ENCODE results near the gene TAS2R41. TPM values are rescaled to one million over a fixed set of nuclear protein-coding genes. Genes with fewer than 3 reads are reported as not detected.
"Not testable (repeated sequence)": the region's sequence is repeated elsewhere in the genome, so short reads cannot be mapped to it uniquely, and the experiment has no call there.

TAS2R41 gene
- total RNA-seq, 6 donors from 2014 or later = 0.46 to 0.54 TPM; not detected in 4

GRCh38 chr7:143519411-143520131 is 41.9 kb downstream of the TAS2R41 start:
- H3K4me1 ChIP-seq = no peaks in the 10 kb centered on the region
- no peak for DNase-seq
- 62 to 72% methylated on average over 7 of the region's 7 CpGs for WGBS, 2 donors

GRCh38 chr7:143522309-143522916 is 44.7 kb downstream of the TAS2R41 start:
- not testable (repeated sequence) for H3K4me3 ChIP-seq, H3K4me1 ChIP-seq, H3K36me3 ChIP-seq, DNase-seq, H3K27ac ChIP-seq, H3K9me3 ChIP-seq, H3K27me3 ChIP-seq
- no CpG with 5 or more reads among the region's 9 CpGs for WGBS, 2 donors
- peak in 1 of 2 donors; percentile 92 for ATAC-seq (ENCODE audit: low FRiP score in 2 of 2)

More at GRCh38 chr7:143519411-143520131, 41.9 kb downstream of the TAS2R41 start:
- Histone ChIP-seq H3K4me3 (no peak overlapping the region), H3K27me3 (no peaks in the 10 kb centered on the region), H3K27ac (no peak overlapping the region), H3K36me3 (no peaks in the 10 kb centered on the region), H3K9me3 (no peaks in the 10 kb centered on the region)
- no peak for TF ChIP-seq CTCF (IDR thresholded peaks at IDR 0.05)
- peak; percentile 40 to 48 for ATAC-seq (ENCODE audit: low FRiP score in 2 of 2)

Other genes starting within 250 kb of the TAS2R41 start
- gene GSTK1, start 214.4 kb upstream of the TAS2R41 start, total RNA-seq = 100 to 1,000 TPM; 140 to 194 (median 158) TPM
- 10 to 100 TPM; 13.6 to 52.7 (median 33.0) TPM for gene TMEM139, start 192.9 kb upstream of the TAS2R41 start, total RNA-seq
- gene CASP2, start 189.5 kb upstream of the TAS2R41 start, total RNA-seq = 10 to 100 TPM in 5 of 6 donors, 1 to 10 TPM in 1; 9.1 to 34.8 (median 24.3) TPM
- under 1 TPM in 1 of 6 donors, not detected in 5; 0.10 TPM for gene CLCN1, start 161.8 kb upstream of the TAS2R41 start, total RNA-seq
- 1 to 10 TPM in 1 of 6 donors, under 1 TPM in 4, not detected in 1; 0.59 to 5.7 (median 0.67) TPM for gene FAM131B, start 115.2 kb upstream of the TAS2R41 start, total RNA-seq
- gene ZYX, start 96.5 kb upstream of the TAS2R41 start, total RNA-seq = 100 to 1,000 TPM in 5 of 6 donors, 10 to 100 TPM in 1; 44.6 to 345 (median 222) TPM
- gene EPHA1, start 69.0 kb upstream of the TAS2R41 start, total RNA-seq = 10 to 100 TPM in 4 of 6 donors, 1 to 10 TPM in 2; 5.3 to 18.9 (median 13.0) TPM
- 1 to 10 TPM in 2 of 6 donors, under 1 TPM in 1, not detected in 3; 0.83 to 3.1 (median 1.2) TPM for gene TAS2R60, start 34.4 kb upstream of the TAS2R41 start, total RNA-seq
- 1 to 10 TPM in 1 of 6 donors, under 1 TPM in 3, not detected in 2; 0.20 to 4.2 (median 0.53) TPM for gene CTAGE15, start 93.9 kb downstream of the TAS2R41 start, total RNA-seq
- 1 to 10 TPM; 2.3 to 7.9 (median 5.7) TPM for gene TCAF2, start 143.1 kb downstream of the TAS2R41 start, total RNA-seq